Measurements from ENCODE around the gene EGR4.

EGR4 gene

DNA sequence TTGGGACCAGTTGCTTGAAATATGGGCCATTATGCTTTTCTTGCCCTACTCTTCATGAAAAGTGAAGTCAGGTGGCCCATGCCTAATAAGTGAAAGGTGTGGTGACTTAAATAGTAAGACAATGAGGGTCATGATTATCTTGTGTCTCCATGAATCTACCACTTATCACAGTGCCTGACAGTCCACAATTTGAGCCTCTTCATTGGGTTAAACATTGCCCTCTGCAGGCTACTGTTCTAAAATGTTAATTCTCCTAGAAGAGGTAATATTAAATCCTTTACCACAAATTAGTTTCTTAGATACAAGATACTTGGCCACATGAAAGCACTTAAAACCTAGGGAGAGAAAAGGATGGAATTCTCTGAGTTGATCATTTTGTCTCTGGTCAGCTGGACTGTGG is 4.0 kb downstream of the EGR4 start:
- peak; percentile 49 for DNase-seq

DNA sequence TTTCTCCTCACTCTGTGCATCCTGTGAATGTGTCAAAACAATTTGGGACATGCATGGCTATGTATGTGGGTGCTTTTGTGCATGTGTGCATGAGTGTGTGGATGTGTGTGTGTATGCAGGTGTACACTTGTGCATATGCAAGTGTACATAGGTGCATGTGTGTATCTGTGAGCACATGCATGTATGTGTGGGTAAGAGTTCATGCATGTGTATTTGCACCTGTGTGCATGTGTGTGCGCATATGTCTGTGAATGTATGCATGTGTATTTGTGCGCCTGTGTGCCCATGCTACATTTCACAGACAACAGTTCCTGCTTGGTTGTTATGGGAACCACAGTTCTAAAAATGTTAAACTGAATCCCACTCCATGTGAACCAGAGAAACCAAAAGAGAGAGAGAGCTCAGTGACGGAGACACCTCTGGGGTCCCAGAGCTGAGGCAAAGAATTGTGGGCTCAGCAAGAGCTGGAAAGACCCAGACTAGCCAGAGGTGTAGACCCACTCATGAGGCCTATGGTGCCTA is 7.2 kb downstream of the EGR4 start:
- no peak for DNase-seq

DNA sequence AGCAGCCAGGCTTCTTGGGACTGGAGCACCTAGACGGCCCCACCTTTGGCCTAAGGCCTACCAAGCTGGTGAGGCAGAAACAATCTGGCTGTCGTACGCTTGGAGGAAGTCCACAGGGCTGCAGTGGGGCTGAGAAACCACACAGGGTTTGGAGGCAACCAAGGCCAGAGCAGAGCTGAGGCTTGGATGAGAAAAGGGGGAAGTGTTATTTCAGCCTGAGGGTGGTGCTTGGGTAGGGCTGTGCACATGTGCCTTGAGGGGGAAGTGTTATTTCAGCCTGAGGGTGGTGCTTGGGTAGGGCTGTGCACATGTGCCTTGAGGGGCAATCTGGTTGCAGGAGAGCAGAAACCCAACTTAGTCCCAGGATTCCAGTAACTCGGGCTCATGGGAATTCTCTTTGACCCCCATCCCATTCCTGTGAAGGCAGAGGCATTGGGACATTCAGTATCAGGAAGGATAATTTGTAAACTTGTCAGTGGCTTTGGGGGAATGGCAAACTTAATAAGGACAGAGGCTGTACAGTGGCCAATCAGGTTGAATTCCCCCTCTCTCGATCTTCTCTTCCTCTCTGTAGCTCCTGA is 8.1 kb downstream of the EGR4 start:
- peak; percentile 94 for DNase-seq

DNA sequence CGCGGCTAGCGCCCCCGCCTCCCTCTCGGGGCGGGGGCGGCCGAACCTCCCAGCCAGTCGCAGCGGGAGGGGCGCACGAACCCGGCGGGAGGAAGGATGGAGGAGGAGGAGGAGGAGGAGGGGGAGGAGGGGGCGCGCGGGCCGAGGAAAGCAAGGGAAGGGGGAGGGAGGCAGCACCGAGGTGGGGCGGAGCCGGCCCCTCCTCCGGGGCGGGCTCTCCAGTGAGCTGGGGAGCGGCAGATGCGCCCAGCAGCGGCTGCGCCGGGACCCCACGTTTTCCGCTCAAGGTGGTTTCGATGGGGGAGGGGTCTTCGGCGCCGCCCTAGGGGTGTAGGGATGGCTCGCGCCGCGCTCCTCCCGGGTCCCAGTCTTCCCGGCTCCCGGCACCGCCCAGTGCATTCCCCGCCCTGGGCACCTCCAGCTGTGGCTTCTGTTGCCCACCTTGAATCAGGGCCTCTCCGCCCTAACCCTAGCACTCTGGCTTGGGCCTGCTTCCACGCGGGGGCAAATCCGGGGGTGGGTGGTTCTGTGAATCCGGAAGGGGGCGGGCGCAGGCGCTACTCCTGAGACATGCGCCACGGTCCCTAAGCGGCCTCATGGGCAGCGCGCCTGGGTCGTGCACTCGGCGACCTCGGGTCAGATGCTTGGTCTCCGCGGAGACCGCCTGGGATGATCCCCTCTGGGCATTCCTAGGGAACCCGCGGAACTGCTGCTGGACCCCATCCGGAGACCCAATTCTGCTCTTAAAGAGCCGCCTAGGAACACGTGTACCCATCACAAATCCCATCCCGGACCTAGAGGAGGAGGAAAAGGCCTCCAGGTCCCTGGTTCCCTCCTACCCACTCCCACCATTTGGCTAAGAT is 8.8 kb downstream of the EGR4 start, which contains the start of gene FBXO41:
FBXO41 (minus strand) TSS at position 183 of the 863 bp plus-strand sequence. CDS start 14,848 bp downstream, outside the sequence.
- DNase-seq: peak; percentile 84

DNA sequence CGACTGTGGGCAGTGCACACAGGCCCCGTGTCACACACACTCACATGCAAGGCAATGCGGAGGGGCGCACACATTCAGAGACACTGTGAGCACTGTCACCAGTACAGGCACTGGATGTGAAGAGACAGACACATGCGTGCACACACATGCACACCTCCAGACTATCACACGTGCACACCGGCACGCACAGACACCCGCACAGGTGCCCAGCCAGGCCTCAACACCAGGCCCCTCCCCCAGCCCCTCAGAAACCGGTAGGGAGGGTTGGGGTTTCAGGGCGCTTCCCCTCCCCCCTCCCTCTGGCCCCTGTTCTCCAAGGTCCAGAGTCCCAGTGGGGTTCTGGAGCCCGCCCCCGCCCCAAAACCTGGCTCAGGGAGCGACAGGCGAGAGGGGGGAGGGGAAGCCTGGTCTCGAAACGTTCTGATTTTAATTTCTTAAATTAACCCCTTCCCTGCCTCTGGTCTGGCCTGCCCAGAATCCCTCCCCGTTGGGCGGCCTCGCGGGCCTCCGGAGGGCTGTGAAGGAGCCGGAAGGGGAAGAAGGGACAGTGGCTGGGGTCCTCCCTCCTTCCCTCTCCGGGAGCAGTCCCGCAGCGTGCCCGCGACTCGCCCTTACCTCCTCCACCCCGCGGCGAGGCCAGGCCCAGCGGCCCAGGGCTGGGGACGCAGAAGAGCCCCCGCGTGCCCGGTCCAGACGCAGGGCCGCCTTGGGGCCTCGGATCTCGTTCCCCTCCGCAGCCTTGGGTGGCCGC is 9.6 kb downstream of the EGR4 start:
- peak; percentile 49 for DNase-seq

DNA sequence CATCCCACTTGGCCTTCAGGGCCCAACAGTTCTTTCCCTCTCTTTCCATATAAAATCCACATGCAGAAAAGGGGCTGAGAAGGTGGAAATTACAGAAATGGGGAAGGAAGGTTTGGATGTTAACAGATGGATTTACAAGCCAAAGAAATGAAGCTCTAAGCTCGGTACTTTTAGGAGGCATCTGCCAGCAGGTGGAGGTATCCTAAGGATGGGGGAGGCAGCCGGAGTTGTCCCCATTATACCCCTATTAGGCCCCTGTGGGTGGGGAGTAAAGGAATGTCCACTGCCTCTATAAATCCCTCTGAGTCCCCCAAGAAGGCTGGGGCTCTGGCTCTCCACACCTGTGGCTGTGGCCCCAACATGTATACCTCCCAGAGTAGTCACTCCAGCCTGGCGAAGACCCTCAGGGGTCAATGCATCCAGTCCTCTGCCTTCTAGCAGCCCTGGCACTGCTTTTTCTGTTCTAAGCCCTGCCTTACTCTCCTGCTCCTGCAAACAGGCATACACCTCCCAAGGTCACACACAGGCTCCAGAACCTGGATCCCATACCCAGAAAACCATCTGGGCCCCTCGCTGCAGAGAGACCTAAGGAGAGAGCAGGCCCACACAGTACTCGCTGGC is 10.3 kb downstream of the EGR4 start:
- DNase-seq: no peak

DNA sequence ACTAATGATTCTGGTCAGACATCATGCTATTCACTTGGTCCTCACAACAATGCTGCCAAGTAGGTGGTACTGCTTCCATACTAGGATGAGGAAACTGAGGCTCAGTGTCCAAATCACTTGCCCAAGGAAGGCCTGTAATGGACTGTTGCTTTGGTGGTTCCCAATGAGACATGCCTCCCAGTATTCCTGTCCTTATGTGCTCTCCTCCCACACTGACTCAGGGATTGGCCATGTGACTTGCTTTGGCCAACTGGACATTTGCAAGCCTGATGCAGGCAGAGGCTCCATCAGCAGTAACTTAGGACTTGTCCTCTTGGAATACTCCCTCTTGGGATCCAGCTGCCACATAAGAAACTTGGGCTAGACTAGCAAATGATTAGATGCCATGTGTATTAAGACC is 12.1 kb downstream of the EGR4 start:
- no peak for DNase-seq

DNA sequence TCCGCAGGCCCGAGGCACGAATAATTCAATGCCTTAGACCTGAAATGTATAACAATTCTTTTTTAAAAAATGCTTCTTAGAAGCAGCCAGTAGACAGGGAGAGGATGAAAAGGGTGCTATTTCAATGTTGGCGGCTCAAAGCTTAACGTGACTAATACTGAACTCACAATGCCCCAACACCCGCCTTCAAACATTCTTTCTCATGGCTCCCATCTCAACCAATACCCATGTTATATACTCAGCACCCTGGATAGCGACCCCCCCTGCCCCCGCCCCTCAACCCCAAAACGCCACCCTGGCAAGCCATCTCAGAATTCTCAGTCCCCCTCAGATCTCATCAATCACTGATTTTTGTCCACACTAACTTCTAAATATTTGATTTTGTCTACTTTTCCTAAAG is 13.5 kb downstream of the EGR4 start:
- DNase-seq: no peak

DNA sequence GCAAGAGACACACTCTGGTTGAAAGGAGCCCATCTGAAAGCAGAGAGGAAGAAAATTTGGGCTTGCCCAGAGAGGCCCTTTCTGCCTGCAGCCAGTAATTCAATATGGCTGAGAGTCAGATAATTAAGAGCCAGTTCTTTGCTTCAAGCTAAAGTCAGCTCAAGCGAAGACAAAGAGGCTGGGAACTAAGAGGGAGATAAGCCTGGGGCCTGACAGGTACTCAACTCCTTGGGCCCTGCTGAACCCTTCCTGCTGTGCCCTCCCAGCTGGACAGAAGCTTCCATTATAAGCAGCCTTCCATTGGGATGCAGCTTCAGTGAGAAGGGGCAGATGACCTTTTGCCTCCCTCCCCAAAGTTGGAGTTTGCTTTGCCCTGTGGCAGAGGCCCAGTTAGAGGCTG is 21.1 kb downstream of the EGR4 start:
- no peak for DNase-seq

DNA sequence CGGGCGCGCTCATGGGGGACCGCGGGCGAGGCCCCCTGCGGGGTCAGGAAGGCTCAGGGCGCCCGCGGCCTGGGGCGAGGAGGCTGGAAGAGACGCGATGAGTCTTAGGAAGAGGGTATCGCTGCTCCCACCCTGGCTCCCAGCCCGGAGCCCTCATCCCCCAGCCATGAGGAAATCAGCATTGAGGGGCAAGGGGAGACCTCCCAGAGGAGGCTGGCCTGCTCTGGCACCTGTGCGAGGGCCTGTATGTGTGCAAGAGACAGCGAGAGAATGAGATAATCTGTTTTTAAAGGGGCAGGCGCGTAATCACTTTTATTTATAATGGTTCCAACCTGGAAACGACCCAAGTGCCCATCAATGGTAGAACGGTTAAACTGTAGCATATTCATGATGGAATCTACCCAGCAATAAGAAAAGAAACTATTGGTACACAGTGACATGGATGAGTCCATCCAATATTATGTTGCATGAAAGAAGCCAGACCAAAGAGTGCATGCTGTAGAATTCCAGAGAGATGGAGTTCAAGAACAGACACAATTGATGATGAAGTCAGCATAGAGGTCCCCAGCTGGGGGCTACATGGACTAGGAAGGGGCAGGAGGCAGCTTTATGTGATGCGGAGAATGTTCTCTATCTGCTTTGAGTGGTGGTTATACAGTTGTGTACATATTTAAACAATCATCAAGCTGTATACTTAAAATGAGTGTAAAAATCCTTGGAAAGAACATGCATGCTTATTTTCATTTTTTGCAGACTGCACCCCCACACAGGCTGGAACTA is 23.5 kb downstream of the EGR4 start:
- no peak for DNase-seq

DNA sequence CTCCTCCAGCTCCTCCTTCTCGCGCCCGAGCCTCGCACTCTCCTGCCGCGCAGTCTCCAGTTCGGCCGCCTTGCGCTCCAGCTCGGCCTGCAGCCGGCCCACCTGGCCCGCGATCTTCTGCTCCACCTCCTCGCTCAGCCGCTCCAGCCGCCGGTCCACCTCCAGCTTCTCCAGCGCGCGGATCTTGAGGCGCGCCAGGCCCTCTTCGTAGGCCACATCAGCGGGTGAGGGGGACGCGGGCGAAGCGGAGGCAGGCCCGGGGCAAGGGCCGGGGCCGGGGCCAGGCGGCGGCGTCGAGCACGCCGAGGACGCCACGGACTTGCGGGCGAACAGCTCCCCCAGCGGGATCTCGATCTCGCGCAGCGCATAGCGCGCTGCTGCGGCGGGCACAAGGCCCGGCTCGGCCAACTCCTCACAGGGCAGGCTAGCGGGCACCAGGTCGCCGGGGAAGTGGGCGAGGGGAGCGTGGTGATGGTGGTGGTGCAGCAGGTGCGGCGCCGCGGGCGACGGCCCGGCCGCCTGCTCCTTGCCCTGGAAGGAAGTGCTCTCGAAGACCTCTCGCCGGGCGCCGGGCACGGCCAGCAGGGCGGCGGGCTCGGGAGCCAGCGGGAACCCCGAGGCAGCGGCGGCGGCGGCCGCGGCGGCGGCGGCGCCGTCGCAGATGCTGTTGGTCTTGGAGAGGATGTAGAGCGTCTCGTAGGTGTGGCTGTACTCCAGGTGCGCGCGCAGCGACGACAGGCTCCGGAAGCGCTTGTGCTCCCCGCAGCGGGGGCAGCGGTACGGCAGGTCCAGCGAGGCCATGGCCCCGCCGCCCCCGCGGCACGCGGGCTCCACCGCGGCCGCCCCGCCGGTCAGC is 24.3 kb downstream of the EGR4 start:
- peak; percentile 60 for DNase-seq

DNA sequence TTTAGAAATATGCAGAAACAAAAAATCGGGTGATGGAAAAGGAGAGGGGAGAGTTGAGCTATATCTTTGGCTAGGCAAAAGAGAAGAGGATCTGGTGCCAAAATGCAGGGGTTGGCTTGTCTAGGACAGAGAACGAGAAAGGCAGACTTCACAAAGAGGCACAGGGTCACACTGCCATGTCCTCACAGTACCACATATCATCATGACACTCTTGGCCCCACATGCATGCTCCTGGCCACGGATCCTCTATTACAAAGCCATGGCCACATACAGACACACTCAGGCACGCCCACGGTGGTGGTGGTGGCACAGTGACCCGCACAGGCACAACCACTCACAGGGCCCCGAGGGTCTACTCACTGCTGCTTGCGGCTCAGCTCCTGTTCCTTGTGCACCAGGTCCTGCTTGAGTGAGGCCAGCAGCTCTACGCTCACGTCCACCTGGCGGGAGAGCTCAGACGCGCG is 24.9 kb downstream of the EGR4 start:
- no peak for DNase-seq

DNA sequence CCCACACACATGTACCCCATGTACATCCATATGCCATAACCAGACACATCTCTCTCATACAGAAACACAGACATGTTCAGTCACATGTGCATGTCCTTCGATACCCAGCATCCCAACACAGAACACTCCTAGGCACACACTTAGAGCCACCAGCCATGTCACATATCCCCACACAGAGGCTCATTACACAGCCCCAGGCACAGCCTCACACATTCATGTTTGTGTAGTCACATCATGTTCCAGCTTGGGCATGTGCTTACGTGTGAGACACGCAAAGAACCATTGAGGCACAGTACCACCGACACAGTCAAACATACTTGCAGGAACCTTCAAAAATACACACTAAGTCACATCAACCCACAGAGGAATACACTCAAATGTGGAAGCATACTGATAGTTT is 26.3 kb downstream of the EGR4 start:
- no peak for DNase-seq

DNA sequence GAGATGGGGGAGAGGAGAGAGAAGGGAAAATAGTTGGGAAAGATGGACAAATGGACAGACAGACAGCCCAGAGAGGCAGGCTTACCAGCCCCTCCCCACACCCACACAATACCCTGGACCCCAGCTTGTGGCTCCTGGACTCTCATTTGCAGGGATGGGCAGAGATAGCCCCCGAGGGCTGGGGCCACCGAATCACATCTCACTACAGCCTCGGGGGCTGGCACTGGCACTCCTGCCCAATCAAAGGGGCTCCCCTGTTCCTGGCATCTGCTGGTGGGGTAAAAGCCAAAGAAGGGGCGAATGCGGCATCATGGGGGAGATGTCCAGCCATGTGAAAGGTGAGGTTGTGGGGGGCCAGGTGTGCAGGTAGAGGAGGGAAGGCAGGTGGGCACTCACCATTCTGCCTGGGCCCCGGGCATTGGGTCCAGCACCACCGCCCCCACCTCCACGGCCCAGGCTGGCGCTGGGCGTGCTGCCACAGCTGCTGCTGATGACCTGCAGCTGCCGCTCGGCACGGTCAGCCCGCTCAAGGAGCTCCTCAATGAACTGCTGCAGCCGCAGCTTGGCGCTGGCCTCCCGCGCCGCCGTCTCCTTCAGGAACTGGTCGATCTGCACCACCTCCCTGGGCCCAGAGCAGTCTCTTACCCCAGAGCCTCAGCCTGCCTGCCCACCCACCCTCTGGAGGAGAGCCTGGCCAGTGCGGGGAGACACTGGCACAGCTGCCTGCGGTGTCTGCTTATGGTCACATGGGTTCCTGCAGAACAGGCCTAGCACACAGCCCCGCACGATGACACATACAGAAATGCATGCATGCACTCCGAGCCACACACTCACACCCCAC is 27.1 kb downstream of the EGR4 start:
- DNase-seq: no peak

DNA sequence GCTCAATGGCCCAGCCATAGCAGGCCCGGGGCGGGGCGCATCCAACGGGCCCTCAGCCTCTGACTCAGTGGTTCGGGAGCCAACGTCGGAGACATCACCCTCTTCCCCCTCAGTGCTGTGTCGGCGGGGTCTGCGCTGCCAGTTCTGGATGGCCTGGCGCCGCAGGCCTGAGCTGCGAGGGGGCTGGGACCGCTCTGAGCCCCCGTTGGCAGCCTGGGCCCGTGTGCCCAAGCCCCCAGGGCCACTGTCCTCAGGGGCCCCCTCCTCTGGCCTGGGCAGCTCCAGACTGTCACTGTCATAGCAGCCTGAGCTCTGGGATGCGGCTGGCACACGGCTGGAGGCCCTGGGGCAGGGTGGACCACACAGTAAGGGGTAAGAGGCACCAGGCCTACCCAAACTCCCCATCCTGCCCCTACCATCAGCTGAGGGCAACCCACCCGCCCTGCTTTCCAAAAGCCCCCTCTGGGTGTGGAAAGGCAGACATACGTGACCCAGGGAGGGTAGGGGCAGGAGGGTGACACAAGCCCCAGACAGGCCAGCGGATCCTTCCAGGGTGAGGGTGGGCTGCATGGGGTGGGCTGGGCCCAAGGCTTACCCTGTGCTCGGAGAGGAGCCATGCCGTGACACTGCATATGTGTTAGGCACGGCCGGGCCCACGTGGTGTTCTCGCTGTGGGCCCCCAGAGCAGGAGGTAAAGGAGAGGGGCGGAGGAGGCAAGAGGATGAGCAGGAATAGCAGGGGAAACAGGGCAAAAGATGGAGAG is 27.9 kb downstream of the EGR4 start:
- DNase-seq: no peak

DNA sequence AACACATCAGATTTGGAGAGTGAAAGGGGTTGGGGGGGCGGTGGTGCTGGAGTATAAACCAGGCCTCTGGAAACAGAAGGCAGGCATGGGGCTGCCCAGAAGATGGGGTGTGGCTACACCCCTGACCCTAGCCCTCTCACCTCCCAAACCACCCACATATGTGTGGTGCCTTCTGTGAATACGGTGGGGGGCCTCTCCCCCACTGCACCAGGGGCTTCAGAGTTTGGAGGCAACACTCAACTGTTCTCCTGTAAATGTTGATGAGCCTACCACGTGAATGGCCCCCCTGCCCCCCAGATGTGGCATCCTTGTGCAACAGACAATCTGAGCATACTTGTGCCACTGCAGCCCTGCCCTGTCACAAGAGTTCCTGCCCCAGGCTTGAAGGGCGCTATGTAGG is 28.6 kb downstream of the EGR4 start:
- no peak for DNase-seq

DNA sequence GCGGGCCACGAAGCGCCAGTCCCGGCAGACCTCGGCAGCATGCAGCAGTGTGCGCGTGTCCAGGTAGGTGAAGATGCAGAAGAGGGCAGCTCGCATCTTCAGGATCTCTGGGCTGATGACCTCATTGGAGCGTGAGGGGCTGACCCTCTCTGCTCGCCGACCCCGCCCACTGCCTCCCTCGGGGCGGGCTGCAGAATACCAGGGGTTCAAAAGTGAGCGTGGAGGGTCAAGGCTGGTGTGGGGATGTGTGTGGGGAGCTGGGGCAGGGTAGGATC is 29.1 kb downstream of the EGR4 start:
- no peak for DNase-seq

DNA sequence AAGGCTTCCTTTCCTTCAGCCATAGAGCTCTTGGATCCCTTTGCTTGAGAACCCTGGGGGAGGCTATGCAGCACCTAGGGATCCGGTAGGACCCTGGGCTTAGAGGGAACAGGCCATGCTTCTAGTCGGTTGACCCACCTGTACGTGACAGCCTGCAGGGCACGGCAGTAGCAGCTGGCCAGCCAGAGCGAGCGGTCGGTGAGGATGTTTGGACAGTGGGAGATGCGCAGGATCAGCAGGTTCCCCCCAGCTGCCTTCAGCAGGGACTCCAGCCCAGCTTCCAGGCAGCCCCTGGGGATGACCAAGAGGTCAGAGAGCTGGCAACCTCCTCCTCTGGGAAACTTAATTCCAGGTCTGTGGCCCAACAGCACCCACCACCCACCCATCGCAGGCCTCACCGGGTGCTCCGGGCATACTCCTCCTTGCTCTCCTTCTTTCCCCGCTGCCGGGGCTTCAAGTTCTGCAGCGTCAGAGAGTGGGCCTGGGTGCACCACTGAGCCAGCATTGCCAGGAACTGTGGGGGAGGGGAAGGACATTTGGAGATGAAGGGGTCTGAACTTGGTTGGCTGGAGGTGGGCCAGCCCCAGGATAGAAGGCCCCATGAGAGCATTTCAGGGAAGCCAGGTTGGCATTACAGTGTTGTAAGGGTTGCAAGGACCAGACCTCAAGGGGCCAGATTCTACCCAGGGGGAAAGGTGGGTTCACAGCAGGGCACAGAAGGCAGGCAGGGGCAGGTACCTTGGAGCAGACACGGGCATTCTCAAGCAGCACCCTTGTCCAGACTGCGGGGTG is 29.6 kb downstream of the EGR4 start:
- DNase-seq: no peak

Measured in hematopoietic multipotent progenitor cell treated with erythropoietin and hydrocortisone succinate and interleukin-3 and kit ligand, for 4 days (in vitro differentiated cells).